SK-N-SH (cell line): Measurements from ENCODE around the gene PUS3. TPM values are rescaled to one million over a fixed set of nuclear protein-coding genes. Genes with fewer than 3 reads are reported as not detected.

Source experiments
- CTCF ChIA-PET: fragments of 300-600, 350-600 bp; formaldehyde crosslinking; extraction: SDS; loops from one replicate; lab custom pipeline; 2021; lab: Yijun Ruan, JAX
- POLR2A ChIA-PET: fragments of 350-600 bp; sonication (Branson Sonifier 250); formaldehyde crosslinking; extraction: SDS; loops from one replicate; lab custom pipeline; 2020; ENCODE audit warnings: antibody characterized with exemption, inconsistent platforms; lab: Yijun Ruan, JAX
- DNase-seq: peaks from one replicate; pipeline ENCODE4 v3.0.0; 2012
- H2AFZ ChIP-seq: fragments of 200-600 bp; sonication (generic); 2 replicates; pipeline ENCODE4 v1.8.1; 2016; ENCODE audit warnings: antibody characterized with exemption, mild to moderate bottlenecking, low read depth
- H3F3A ChIP-seq: fragments of 200-600 bp; sonication (generic); replicated peaks from 2 replicates; pipeline ENCODE3; 2016; ENCODE audit warnings: antibody characterized with exemption, mild to moderate bottlenecking; ENCODE audit not compliant: insufficient read depth
- H3K27ac ChIP-seq, 2 experiments: fragments of 200-500 bp in 1 of 2; fragments of 200-600 bp in 1 of 2; sonication (Bioruptor generic) in 1 of 2; sonication (generic), shearing (Covaris generic) in 1 of 2; 2 replicates each; pipeline versions ENCODE4 v1.5.1 to v1.6.1; 2014 to 2016; ENCODE audit warnings: low read depth in 2 of 2, inconsistent platforms in 1 of 2, low read length in 1 of 2, mild to moderate bottlenecking in 1 of 2, mixed read lengths in 1 of 2
- H3K27me3 ChIP-seq: fragments of 200-600 bp; sonication (generic), shearing (Covaris generic); 2 replicates; pipeline ENCODE4 v1.6.1; 2016; ENCODE audit warnings: mixed run types; ENCODE audit not compliant: insufficient read depth
- H3K36me3 ChIP-seq, 2 experiments: fragments of 200-500 bp in 1 of 2; fragments of 200-600 bp in 1 of 2; sonication (Bioruptor generic) in 1 of 2; sonication (generic) in 1 of 2; replicated peaks in 1 of 2; 2 replicates each; pipeline versions ENCODE3 to v1.5.1; 2014 to 2016; ENCODE audit warnings: low read length in 1 of 2, mild to moderate bottlenecking in 1 of 2; ENCODE audit not compliant: insufficient read depth in 2 of 2, control insufficient read depth in 1 of 2
- H3K4me1 ChIP-seq, 2 experiments: fragments of 200-500 bp in 1 of 2; fragments of 200-600 bp in 1 of 2; sonication (Bioruptor generic) in 1 of 2; sonication (generic), shearing (Covaris generic) in 1 of 2; 2 replicates each; pipeline versions ENCODE4 v1.5.1 to v1.6.1; 2014 to 2016; ENCODE audit warnings: low read depth in 1 of 2, low read length in 1 of 2, mixed run types in 1 of 2; ENCODE audit not compliant: insufficient read depth in 2 of 2, control insufficient read depth in 1 of 2
- H3K4me2 ChIP-seq: fragments of 200-600 bp; sonication (generic), shearing (Covaris generic); 2 replicates; pipeline ENCODE4 v1.6.1; 2017; ENCODE audit warnings: mixed run types
- H3K4me3 ChIP-seq, 2 experiments: fragments of 200-500 bp in 1 of 2; fragments of 200-600 bp in 1 of 2; sonication (Bioruptor generic) in 1 of 2; sonication (generic), shearing (Covaris generic) in 1 of 2; 2 replicates each; pipeline versions ENCODE4 v1.5.1 to v1.8.1; 2014 to 2016; ENCODE audit warnings: low read depth in 2 of 2, inconsistent platforms in 1 of 2, low read length in 1 of 2, mild to moderate bottlenecking in 1 of 2, mixed read lengths in 1 of 2, moderate library complexity in 1 of 2
- H3K79me2 ChIP-seq: fragments of 200-600 bp; sonication (generic); 2 replicates; pipeline ENCODE4 v1.8.1; 2017; ENCODE audit warnings: mild to moderate bottlenecking; ENCODE audit not compliant: insufficient read depth
- H3K9ac ChIP-seq: fragments of 200-600 bp; sonication (generic); 2 replicates; pipeline ENCODE4 v1.6.1; 2017; ENCODE audit warnings: mixed run types
- H3K9me2 ChIP-seq: fragments of 200-600 bp; sonication (generic); 2 replicates; pipeline ENCODE4 v1.6.1; 2017; ENCODE audit warnings: mixed run types
- H3K9me3 ChIP-seq: fragments of 200-600 bp; sonication (generic); 2 replicates; pipeline ENCODE4 v1.6.1; 2017; ENCODE audit warnings: mixed run types, mild to moderate bottlenecking, moderate library complexity
- H4K20me1 ChIP-seq: fragments of 200-600 bp; sonication (generic); 2 replicates; pipeline ENCODE4 v1.6.1; 2017; ENCODE audit warnings: mild to moderate bottlenecking, mixed run types; ENCODE audit not compliant: insufficient read depth
- CHD2 ChIP-seq: fragments of 150-350 bp; IDR thresholded peaks from 2 replicates; pipeline ENCODE4 v1.6.1; 2018; ENCODE audit warnings: low read length; ENCODE audit not compliant: partially characterized antibody
- ELF1 ChIP-seq: IDR thresholded peaks from 2 replicates; pipeline ENCODE4 v1.4.0; 2012
- EP300 ChIP-seq, 2 experiments: IDR thresholded peaks; 2 replicates each; pipeline versions ENCODE4 v1.4.0 to v1.6.1; 2012; ENCODE audit warnings: borderline replicate concordance in 1 of 2, low read depth in 1 of 2, low read length in 1 of 2
- FOXM1 ChIP-seq: IDR thresholded peaks from 2 replicates; pipeline ENCODE4 v1.4.0; 2012; ENCODE audit warnings: low read depth, mild to moderate bottlenecking
- GABPA ChIP-seq: IDR thresholded peaks from 2 replicates; pipeline ENCODE4 v1.4.0; 2012; ENCODE audit warnings: low read depth, mild to moderate bottlenecking
- GATA2 ChIP-seq: sonication (generic); formaldehyde crosslinking; IDR thresholded peaks from 2 replicates; pipeline ENCODE4 v1.5.0; 2020; ENCODE audit warnings: mild to moderate bottlenecking, missing genetic modification reagents
- JUND ChIP-seq: IDR thresholded peaks from 2 replicates; pipeline ENCODE4 v1.4.0; 2012
- MEF2A ChIP-seq: IDR thresholded peaks from 2 replicates; pipeline ENCODE4 v1.4.0; 2012; ENCODE audit warnings: low read depth, borderline replicate concordance
- NFIC ChIP-seq: IDR thresholded peaks from 2 replicates; pipeline ENCODE4 v1.4.0; 2012; ENCODE audit warnings: borderline replicate concordance
- POLR2AphosphoS5 ChIP-seq: IDR thresholded peaks from 2 replicates; pipeline ENCODE4 v1.6.1; 2012; ENCODE audit warnings: low read depth, low read length
- RAD21 ChIP-seq: IDR thresholded peaks from 2 replicates; pipeline ENCODE4 v1.6.1; 2012; ENCODE audit warnings: mild to moderate bottlenecking, low read length
- RCOR1 ChIP-seq: fragments of 150-350 bp; IDR thresholded peaks from 2 replicates; pipeline ENCODE4 v1.6.1; 2017; ENCODE audit warnings: antibody characterized with exemption, low read length
- RFX5 ChIP-seq: IDR thresholded peaks from 2 replicates; pipeline ENCODE4 v1.6.1; 2012; ENCODE audit warnings: mild to moderate bottlenecking, improper control_type of control experiment, low read length
- RXRA ChIP-seq: IDR thresholded peaks from 2 replicates; pipeline ENCODE4 v1.4.0; 2012; ENCODE audit warnings: low read depth, mild to moderate bottlenecking, borderline replicate concordance
- SIN3A ChIP-seq: IDR thresholded peaks from 2 replicates; pipeline ENCODE4 v1.6.1; 2012; ENCODE audit warnings: low read depth, mild to moderate bottlenecking, low read length, moderate library complexity, borderline replicate concordance
- SMC3 ChIP-seq: IDR thresholded peaks from 2 replicates; pipeline ENCODE4 v1.6.1; 2012; ENCODE audit warnings: low read depth, low read length, improper control_type of control experiment
- TAF1 ChIP-seq: IDR thresholded peaks from 2 replicates; pipeline ENCODE4 v1.6.1; 2012; ENCODE audit warnings: low read depth, mild to moderate bottlenecking, low read length, moderate library complexity, borderline replicate concordance
- TCF12 ChIP-seq: IDR thresholded peaks from 2 replicates; pipeline ENCODE4 v1.4.0; 2012
- YY1 ChIP-seq: IDR thresholded peaks from 2 replicates; pipeline ENCODE4 v1.4.0; 2012; ENCODE audit warnings: low read depth, mild to moderate bottlenecking
- WGBS: methylation state at CpG from one replicate; pipeline ENCODE4 v1.1.6; 2017; ENCODE audit warnings: low lambda C conversion rate; 5-methylcytosine and 5-hydroxymethylcytosine counted together
- polyA plus RNA-seq, 3 experiments: library from polyadenylated mRNA; depleted of rRNA; stranded (reverse); fragments of >200 nt; gene quantifications; 2 replicates each; pipeline ENCODE4 v1.2.3, GENCODE V29; 2012
- TF ChIP-seq, protein P1 (sequence below): IDR thresholded peaks from 2 replicates; pipeline ENCODE4 v1.4.0; 2012; ENCODE audit warnings: low read depth, borderline replicate concordance
- TF ChIP-seq, protein P2 (sequence below): IDR thresholded peaks from 2 replicates; pipeline ENCODE4 v1.4.0; 2012; ENCODE audit warnings: low read depth
- TF ChIP-seq, protein P3 (sequence below): fragments of 150-350 bp; IDR thresholded peaks from 2 replicates; pipeline ENCODE4 v1.6.1; 2017; ENCODE audit warnings: antibody characterized with exemption, low read length, low read depth, borderline replicate concordance
- TF ChIP-seq, protein P4 (sequence below): fragments of 200-600 bp; sonication (generic); IDR thresholded peaks from 2 replicates; pipeline ENCODE4 v1.6.1; 2017; ENCODE audit warnings: antibody characterized with exemption, mild to moderate bottlenecking, moderate library complexity
- TF ChIP-seq, protein P5 (sequence below): IDR thresholded peaks from 2 replicates; pipeline ENCODE4; 2012

Gene PUS3
- polyA plus RNA-seq, 1 of the 3 experiments (the other 2 are of a cell fraction), result 7.0 TPM

DNA sequence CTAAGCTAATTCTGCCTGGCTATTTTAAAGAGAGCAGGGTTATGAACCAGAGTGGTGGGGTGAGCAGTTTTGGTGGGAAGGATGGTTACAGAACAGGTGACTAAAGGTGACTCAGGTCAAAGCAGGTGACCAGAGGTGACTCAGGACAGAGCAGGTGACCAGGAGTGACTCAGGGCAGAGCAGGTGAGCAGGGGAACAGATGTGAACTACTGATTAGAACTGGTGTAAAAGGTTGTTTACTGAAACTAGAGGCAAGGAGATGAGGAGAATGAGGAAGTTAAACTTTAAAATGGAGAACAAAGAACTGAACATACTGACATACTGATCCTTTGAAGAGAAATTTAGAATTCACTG, 30.9 kb downstream of the PUS3 start:
- Histone ChIP-seq H3K79me2 (no peaks in the 10 kb centered on the region), H3K9me3 (no peaks in the 10 kb centered on the region), H3K9ac (no peak overlapping the region), H3K4me1 (no peaks in the 10 kb centered on the region), H3K27me3 (no peaks in the 10 kb centered on the region), H3K9me2 (no peaks in the 10 kb centered on the region), H4K20me1 (no peaks in the 10 kb centered on the region), H3F3A (no peaks in the 10 kb centered on the region), H3K36me3 (no peaks in the 10 kb centered on the region), H3K4me2 (no peak overlapping the region), H2AFZ (no peak overlapping the region), H3K27ac (no peak overlapping the region), H3K4me3 (no peak overlapping the region)
- TF ChIP-seq FOXM1 (no peak), SMC3 (no peak), RAD21 (no peak), RXRA (no peak), SIN3A (no peak), RCOR1 (no peak), POLR2AphosphoS5 (no peak), TCF12 (no peak), TAF1 (no peak), MEF2A (no peak)
- TF ChIP-seq, protein P1, sequence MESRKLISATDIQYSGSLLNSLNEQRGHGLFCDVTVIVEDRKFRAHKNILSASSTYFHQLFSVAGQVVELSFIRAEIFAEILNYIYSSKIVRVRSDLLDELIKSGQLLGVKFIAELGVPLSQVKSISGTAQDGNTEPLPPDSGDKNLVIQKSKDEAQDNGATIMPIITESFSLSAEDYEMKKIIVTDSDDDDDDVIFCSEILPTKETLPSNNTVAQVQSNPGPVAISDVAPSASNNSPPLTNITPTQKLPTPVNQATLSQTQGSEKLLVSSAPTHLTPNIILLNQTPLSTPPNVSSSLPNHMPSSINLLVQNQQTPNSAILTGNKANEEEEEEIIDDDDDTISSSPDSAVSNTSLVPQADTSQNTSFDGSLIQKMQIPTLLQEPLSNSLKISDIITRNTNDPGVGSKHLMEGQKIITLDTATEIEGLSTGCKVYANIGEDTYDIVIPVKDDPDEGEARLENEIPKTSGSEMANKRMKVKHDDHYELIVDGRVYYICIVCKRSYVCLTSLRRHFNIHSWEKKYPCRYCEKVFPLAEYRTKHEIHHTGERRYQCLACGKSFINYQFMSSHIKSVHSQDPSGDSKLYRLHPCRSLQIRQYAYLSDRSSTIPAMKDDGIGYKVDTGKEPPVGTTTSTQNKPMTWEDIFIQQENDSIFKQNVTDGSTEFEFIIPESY, result no peak
- no peak for DNase-seq
- POLR2A ChIA-PET, result no interaction called here
- CTCF ChIA-PET, result interaction anchor here (0.9 to 1.0 kb wide), 2 partner anchors 9 to 443 kb away, joined by 3 read pairs; no protein-coding TSS in a partner anchor

DNA sequence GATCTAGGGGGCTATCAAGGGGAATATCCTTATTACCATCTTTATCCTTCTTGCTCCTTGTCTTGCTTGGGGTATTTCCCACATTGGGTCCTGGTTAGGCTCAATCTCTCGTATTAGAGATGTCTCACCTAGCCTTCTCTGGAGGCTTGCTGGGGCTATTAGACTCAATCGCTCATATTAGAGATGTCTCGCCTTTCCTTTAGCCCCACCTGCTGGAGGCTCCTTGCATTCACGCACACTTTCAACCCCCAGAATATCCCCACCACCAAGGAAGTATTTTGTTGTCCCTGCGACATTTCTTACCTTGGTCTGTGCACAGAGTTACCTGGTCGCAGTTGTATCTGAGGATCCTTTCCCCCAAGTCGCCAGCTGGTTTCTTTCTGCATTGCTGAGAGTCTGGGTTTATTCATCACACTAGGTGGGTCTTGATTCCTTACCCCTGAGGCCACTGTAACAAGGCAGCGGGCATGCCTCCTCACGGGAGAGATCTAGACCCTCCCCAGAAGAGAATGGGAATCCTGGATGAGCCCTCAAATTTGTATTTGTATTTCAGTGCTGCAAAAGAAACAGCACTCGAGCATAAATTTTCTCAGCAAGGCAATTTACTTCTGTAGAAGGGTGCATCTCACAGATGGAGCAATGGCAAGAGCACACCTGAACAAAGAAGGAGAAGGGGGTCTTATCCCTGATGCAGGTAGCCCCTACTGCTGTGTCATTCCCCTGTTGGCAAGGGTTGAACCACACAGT, 31.4 kb downstream of the PUS3 start:
- Histone ChIP-seq H3K79me2 (no peaks in the 10 kb centered on the region), H3K9me2 (no peaks in the 10 kb centered on the region), H3K9me3 (no peaks in the 10 kb centered on the region), H3F3A (no peaks in the 10 kb centered on the region), H4K20me1 (no peaks in the 10 kb centered on the region), H3K4me1 (no peaks in the 10 kb centered on the region), H3K4me2 (no peak overlapping the region), H3K36me3 (no peaks in the 10 kb centered on the region), H3K27ac (no peak overlapping the region), H3K4me3 (no peak overlapping the region), H3K9ac (no peak overlapping the region), H2AFZ (no peak overlapping the region), H3K27me3 (no peaks in the 10 kb centered on the region)
- peak; percentile 65 for DNase-seq
- POLR2A ChIA-PET, result no interaction called here
- WGBS, result 42% methylated on average over 10 of the region's 10 CpGs
- CTCF ChIA-PET, result interaction anchor here (0.9 to 1.0 kb wide), 2 partner anchors 10 to 443 kb away, joined by 3 read pairs; no protein-coding TSS in a partner anchor
- TF ChIP-seq CHD2 (no peak), YY1 (no peak), SIN3A (no peak), RFX5 (no peak), SMC3 (peak; percentile 32), EP300 (IDR thresholded peaks at IDR 0.05; ENCODE audit: borderline replicate concordance in 1 of 2, low read depth in 1 of 2, low read length in 1 of 2) (no peak), RAD21 (peak; percentile 68), POLR2AphosphoS5 (no peak), GATA2 (CRISPR knock-in tag) (no peak), NFIC (no peak), ELF1 (no peak), JUND (no peak), GABPA (no peak), RXRA (no peak)
- TF ChIP-seq, protein P2, sequence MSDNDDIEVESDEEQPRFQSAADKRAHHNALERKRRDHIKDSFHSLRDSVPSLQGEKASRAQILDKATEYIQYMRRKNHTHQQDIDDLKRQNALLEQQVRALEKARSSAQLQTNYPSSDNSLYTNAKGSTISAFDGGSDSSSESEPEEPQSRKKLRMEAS, result no peak
- TF ChIP-seq, protein P3, sequence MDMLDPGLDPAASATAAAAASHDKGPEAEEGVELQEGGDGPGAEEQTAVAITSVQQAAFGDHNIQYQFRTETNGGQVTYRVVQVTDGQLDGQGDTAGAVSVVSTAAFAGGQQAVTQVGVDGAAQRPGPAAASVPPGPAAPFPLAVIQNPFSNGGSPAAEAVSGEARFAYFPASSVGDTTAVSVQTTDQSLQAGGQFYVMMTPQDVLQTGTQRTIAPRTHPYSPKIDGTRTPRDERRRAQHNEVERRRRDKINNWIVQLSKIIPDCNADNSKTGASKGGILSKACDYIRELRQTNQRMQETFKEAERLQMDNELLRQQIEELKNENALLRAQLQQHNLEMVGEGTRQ, result no peak
- TF ChIP-seq, protein P4, sequence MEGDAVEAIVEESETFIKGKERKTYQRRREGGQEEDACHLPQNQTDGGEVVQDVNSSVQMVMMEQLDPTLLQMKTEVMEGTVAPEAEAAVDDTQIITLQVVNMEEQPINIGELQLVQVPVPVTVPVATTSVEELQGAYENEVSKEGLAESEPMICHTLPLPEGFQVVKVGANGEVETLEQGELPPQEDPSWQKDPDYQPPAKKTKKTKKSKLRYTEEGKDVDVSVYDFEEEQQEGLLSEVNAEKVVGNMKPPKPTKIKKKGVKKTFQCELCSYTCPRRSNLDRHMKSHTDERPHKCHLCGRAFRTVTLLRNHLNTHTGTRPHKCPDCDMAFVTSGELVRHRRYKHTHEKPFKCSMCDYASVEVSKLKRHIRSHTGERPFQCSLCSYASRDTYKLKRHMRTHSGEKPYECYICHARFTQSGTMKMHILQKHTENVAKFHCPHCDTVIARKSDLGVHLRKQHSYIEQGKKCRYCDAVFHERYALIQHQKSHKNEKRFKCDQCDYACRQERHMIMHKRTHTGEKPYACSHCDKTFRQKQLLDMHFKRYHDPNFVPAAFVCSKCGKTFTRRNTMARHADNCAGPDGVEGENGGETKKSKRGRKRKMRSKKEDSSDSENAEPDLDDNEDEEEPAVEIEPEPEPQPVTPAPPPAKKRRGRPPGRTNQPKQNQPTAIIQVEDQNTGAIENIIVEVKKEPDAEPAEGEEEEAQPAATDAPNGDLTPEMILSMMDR, result peak; percentile 69
- TF ChIP-seq, protein P5, sequence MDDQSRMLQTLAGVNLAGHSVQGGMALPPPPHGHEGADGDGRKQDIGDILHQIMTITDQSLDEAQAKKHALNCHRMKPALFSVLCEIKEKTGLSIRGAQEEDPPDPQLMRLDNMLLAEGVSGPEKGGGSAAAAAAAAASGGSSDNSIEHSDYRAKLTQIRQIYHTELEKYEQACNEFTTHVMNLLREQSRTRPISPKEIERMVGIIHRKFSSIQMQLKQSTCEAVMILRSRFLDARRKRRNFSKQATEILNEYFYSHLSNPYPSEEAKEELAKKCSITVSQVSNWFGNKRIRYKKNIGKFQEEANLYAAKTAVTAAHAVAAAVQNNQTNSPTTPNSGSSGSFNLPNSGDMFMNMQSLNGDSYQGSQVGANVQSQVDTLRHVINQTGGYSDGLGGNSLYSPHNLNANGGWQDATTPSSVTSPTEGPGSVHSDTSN, result no peak
